ENCODE data around the gene TRMT2B. TPM values are rescaled to one million over a fixed set of nuclear protein-coding genes. Genes with fewer than 3 reads are reported as not detected.

The TRMT2B gene, protein sequence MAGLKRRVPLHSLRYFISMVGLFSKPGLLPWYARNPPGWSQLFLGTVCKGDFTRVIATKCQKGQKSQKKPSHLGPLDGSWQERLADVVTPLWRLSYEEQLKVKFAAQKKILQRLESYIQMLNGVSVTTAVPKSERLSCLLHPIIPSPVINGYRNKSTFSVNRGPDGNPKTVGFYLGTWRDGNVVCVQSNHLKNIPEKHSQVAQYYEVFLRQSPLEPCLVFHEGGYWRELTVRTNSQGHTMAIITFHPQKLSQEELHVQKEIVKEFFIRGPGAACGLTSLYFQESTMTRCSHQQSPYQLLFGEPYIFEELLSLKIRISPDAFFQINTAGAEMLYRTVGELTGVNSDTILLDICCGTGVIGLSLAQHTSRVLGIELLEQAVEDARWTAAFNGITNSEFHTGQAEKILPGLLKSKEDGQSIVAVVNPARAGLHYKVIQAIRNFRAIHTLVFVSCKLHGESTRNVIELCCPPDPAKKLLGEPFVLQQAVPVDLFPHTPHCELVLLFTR
- total RNA-seq, result 11.6 and 18.8 TPM in 2 replicates

DNA sequence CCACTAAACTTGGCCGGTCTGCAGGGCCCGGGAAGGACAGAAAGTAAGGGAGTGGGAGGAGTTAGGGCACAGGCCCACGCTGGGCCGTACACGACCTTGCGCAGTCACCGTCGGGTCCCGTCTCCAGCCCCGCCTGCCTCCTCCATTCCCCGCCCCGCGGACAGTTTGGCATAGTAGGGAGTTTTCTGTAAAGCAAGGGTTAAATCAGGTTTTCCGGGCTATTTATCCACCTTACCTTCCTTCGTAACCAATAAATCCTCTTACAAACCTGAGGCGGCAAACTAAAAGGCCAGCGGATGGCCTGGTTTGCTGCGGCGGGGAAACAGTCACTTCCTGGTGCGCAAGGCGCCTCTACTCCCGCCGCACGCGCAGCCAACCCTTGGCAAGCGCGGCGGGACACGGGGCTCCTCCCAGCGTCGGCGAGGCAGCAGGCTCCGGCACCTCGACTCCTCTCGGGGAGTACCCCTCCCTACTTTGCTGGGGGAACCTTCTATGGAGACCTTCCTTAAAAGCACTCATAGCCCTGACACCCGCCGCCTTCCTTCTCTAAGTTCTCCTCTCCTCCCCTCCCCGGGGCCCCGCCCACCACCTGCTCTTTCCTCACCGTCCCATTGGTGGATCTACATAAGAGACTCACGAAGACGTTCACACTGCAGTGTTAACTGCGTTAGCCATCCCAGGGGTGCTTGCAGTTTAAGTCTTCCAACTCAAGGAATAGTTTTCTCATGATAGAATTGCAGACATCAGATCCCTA lies at the start of gene TRMT2B:
TRMT2B (minus strand) TSS at position 563 of the 754 bp plus-strand sequence. CDS start 9,822 bp downstream, outside the sequence.

DNA sequence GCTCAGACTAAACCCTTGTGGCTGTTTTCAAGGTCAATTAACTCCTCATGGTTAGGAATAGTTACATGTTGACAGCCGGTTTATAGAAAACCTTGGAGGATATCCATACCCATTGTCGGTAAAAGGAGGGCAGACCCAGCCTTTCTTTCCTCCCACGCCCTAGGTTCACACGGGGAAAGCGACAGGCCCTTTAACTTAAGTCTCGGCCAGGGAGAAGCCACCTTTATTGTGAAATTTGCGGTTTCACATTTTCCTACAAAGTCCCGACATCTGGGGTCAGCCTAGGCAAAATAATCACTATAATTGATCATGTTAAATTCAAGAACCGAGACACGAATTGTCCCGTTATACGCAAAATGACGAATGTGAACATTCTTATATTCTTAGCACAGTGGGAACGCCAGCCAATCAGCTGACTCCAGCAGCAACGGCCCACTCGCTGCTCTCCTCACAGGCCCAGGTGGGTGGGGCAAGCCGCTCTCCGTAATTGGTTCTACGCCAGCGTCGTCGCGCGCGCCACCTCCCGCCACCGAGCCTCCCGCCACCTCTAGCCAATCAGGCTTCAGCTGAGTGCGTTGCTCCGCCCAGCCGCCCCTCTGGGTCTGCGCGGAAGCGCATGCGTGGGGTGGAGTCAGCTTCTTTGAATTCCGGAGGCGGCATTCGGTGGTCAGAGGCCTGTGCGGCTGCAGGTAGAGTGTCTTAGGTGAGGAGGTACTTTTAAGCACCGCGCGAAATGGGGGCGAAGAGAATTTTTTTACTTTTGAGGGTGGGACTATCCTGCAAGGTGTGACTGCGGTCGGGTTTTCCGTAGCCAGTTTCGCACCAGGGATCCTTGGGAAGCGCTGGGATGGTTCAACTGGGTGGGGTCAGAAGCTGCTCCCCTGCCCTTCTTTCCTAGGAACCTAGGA lies 45.9 kb upstream of the TRMT2B start, which contains the start of gene CENPI:
CENPI (plus strand) TSS at position 659 of the 908 bp plus-strand sequence. CDS start 2,867 bp downstream, outside the sequence.

DNA sequence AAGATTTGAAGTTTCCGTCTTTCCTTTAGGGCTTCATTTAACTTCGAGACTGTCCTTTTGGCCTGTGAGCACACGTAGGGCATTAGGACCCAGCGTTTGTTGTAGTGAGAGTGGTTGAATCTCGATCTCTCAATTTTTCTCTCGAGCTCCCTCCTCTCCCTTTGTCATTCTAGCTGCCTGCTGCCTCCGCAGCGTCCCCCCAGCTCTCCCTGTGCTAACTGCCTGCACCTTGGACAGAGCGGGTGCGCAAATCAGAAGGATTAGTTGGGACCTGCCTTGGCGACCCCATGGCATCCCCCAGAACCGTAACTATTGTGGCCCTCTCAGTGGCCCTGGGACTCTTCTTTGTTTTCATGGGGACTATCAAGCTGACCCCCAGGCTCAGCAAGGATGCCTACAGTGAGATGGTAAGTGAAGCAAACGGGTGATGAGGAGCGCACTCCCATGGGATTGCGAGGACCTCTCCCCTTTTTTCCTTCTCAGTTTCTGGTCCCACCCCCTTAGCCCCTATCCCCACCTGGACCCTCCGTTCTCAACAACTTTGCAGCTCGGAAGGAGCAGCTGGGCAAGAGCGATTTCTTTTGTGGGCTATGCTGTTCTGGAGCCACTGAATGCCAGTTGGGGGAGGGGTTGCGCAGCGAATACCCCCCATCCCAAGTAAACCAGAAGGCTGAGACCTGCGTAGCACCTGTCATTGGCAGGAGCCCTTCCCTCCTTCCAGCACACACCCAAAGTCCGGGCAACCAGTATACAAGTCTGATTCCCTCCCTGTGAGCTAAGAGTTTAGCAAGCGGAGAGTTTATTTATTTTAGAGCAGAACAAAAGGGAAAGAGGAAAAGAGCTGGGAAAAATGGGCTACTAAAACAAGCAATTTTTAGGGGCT lies 27.0 kb upstream of the TRMT2B start, which contains the start of gene TMEM35A:
TMEM35A (plus strand) TSS at position 164 of the 883 bp plus-strand sequence; CDS start at position 288, 124 bp downstream.

DNA sequence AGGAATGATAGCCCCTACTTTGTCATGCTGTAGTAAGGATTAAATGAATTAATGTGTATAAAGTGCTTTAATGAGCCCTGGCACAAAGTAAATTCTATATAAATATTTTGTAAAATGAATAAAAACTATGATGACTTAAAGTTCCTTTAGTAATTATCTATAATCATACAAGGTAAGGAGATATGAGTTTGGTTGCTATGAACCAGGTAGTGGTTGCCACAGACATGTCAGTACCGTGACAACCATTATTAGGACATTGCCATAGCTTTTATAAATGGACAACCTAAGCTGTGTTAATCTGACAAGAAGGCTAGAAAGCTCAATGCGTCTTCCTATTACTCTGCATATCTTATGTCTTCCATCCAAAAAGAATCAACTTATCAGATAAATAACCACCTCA lies 82.5 kb downstream of the TRMT2B start, which contains the start of gene ARL13A:
ARL13A (plus strand) TSS at position 301 of the 400 bp plus-strand sequence. CDS start 3,982 bp downstream, outside the sequence.

Other genes starting within 250 kb of the TRMT2B start
- gene CSTF2, start 231.7 kb downstream of the TRMT2B start, total RNA-seq, result 13.0 and 30.9 TPM in 2 replicates
- not detected in 2 replicates for gene NOX1, start 177.8 kb downstream of the TRMT2B start, total RNA-seq
- gene XKRX, start 123.2 kb downstream of the TRMT2B start, total RNA-seq, result under 0.01 and 0.28 TPM in 2 replicates
- not detected in 2 replicates for gene ARL13A, start 82.4 kb downstream of the TRMT2B start, total RNA-seq
- gene TMEM35A, start 26.8 kb upstream of the TRMT2B start, total RNA-seq, result 5.1 and 8.2 TPM in 2 replicates
- 7.3 and 33.5 TPM in 2 replicates for gene CENPI, start 46.1 kb upstream of the TRMT2B start, total RNA-seq
- gene DRP2, start 167.7 kb upstream of the TRMT2B start, total RNA-seq, result 2.5 and 9.6 TPM in 2 replicates
- gene TAF7L, start 239.2 kb upstream of the TRMT2B start, total RNA-seq, result 0.38 and 1.1 TPM in 2 replicates